ENCODE data around the gene ADAMTSL1.

ADAMTSL1 gene

GRCh38 chr9:18951936-18952335 lies 478.0 kb downstream of the ADAMTSL1 start:
- TF ChIP-seq CTCF (IDR thresholded peaks at IDR 0.05; ENCODE audit: low read depth, low read length, missing control alignments), result no peak
- DNase-seq (ENCODE audit: low read depth), result no peak
- H3K4me3 ChIP-seq (ENCODE audit: low read depth, low read length), result no peak overlapping the region

DNA sequence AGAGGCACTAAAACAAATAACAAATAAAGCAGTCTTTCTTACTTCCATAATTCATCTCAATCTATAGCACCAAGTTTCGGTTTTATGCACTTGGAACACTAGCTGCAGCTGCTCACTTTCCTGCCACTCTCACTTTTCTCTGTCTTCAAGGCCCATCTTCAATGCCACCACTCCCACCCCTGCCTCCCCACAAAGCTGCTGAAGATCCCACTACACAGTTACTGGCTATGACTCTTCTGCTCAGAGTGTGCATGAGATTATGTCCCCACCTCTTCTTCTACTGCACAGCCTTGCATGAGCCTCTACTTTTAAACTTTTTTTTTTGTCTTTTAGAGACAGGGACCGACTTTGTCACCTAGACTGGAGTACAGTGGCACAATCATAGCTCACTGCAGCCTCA lies 481.7 kb downstream of the ADAMTSL1 start:
- DNase-seq (ENCODE audit: low read depth), result no peak

More for the DNA sequence above, 481.7 kb downstream of the ADAMTSL1 start:
- TF ChIP-seq CTCF (IDR thresholded peaks at IDR 0.05; ENCODE audit: low read depth, low read length, missing control alignments), result no peak
- no peak overlapping the region for H3K4me3 ChIP-seq (ENCODE audit: low read depth, low read length)

All from GM12864 (cell line).